GM23248 (cell line): ENCODE data around the gene PPP2R5D. TPM values are rescaled to one million over a fixed set of nuclear protein-coding genes. Genes with fewer than 3 reads are reported as not detected.

ENCODE experiments used
- DNase-seq: peaks from one replicate; pipeline ENCODE4 v3.0.0-alpha.2; 2015
- H2AFZ ChIP-seq: fragments of 200-600 bp; sonication (generic); 2 replicates; pipeline ENCODE4 v1.6.1; 2016; ENCODE audit warnings: antibody characterized with exemption
- H3F3A ChIP-seq: fragments of 200-600 bp; sonication (generic); 2 replicates; pipeline ENCODE4 v1.6.1; 2016; ENCODE audit warnings: mild to moderate bottlenecking, antibody characterized with exemption, mixed run types; ENCODE audit not compliant: insufficient read depth
- H3K27ac ChIP-seq: fragments of 200-600 bp; sonication (generic); 2 replicates; pipeline ENCODE4 v1.5.1; 2016; ENCODE audit warnings: mild to moderate bottlenecking
- H3K27me3 ChIP-seq: fragments of 200-600 bp; sonication (generic); replicated peaks from 2 replicates; pipeline ENCODE4 v1.6.1; 2016; ENCODE audit warnings: mild to moderate bottlenecking; ENCODE audit not compliant: insufficient read depth
- H3K36me3 ChIP-seq: fragments of 200-600 bp; sonication (generic); 2 replicates; pipeline ENCODE4 v1.6.1; 2016; ENCODE audit warnings: low read depth, mild to moderate bottlenecking
- H3K4me1 ChIP-seq: fragments of 200-600 bp; sonication (generic); 2 replicates; pipeline ENCODE4 v1.6.1; 2016; ENCODE audit warnings: mild to moderate bottlenecking; ENCODE audit not compliant: insufficient read depth
- H3K4me2 ChIP-seq: fragments of 200-600 bp; sonication (generic); one replicate; pipeline ENCODE4 v1.6.1; 2016; ENCODE audit warnings: mild to moderate bottlenecking; ENCODE audit not compliant: unreplicated experiment
- H3K4me3 ChIP-seq: fragments of 200-600 bp; sonication (generic); 2 replicates; pipeline ENCODE4 v1.5.1; 2016; ENCODE audit warnings: mild to moderate bottlenecking
- H3K79me2 ChIP-seq: fragments of 200-600 bp; sonication (generic); 2 replicates; pipeline ENCODE4 v1.6.1; 2016; ENCODE audit warnings: mild to moderate bottlenecking; ENCODE audit not compliant: insufficient read depth
- H3K9ac ChIP-seq: fragments of 200-600 bp; sonication (generic); 2 replicates; pipeline ENCODE4 v1.6.1; 2016; ENCODE audit warnings: mild to moderate bottlenecking
- H3K9me2 ChIP-seq: fragments of 200-600 bp; sonication (generic); 2 replicates; pipeline ENCODE4 v1.6.1; 2016; ENCODE audit warnings: mixed run types, mild to moderate bottlenecking, moderate library complexity; ENCODE audit not compliant: insufficient read depth
- H3K9me3 ChIP-seq: fragments of 200-600 bp; sonication (generic); one replicate; pipeline ENCODE4 v1.6.1; 2017; ENCODE audit warnings: low read depth
- H4K20me1 ChIP-seq: fragments of 200-600 bp; sonication (generic); 2 replicates; pipeline ENCODE4 v1.6.0; 2016; ENCODE audit not compliant: insufficient read depth
- EZH2 ChIP-seq: fragments of 200-600 bp; sonication (generic); IDR thresholded peaks from 2 replicates; pipeline ENCODE4 v1.6.1; 2018; ENCODE audit warnings: antibody characterized with exemption, mild to moderate bottlenecking; ENCODE audit not compliant: insufficient read depth, poor library complexity, severe bottlenecking
- EZH2phosphoT487 ChIP-seq: fragments of 200-600 bp; sonication (generic); IDR thresholded peaks from 2 replicates; pipeline ENCODE4 v1.6.1; 2018; ENCODE audit warnings: antibody characterized with exemption, moderate library complexity, mild to moderate bottlenecking, low read depth; ENCODE audit not compliant: insufficient read depth
- WGBS, 2 experiments: methylation state at CpG; one replicate each; pipeline ENCODE4 v1.1.6; 2015 to 2017; ENCODE audit warnings: low lambda C conversion rate in 2 of 2, low coverage in 1 of 2; ENCODE audit errors: missing lambda C conversion rate in 2 of 2; 5-methylcytosine and 5-hydroxymethylcytosine counted together
- in situ Hi-C: fragments of 300-500 bp; cut with MboI; formaldehyde crosslinking; loops from 2 replicates; pipeline ENCODE4 v1.15.0; 2020
- polyA plus RNA-seq: library from polyadenylated mRNA; unstranded; fragments of >200 nt; fragmentation: Nextera tagmentation; extraction: Ambion mirVana; gene quantifications from 2 replicates; pipeline ENCODE4 v1.2.1, GENCODE V29; 2016
- total RNA-seq: library from RNA; depleted of rRNA; stranded (reverse); fragments of >200 nt; shearing (Covaris generic); gene quantifications from 2 replicates; pipeline ENCODE4 v1.2.3, GENCODE V29; 2014

PPP2R5D gene
- total and polyA plus RNA-seq, 2 experiments from 2014 or later: 40.7 to 42.7 TPM

- in situ Hi-C loops: no loop called here
Observed at GRCh38 chr6:43045371-43045930, 61.1 kb downstream of the PPP2R5D start.

GRCh38 chr6:43047998-43048397 is 63.6 kb downstream of the PPP2R5D start:
- in situ Hi-C loops: no loop called here
- H3K27me3 ChIP-seq: no peaks in the 10 kb centered on the region
- peaks cover 24% of the 10 kb centered on the region for H3K4me1 ChIP-seq
- DNase-seq: no peak
- H3K36me3 ChIP-seq: peaks cover 19% of the 10 kb centered on the region; the same call in 1 of the 2 replicates
- WGBS, 2 experiments: 94 to 97% methylated on average over 7 of the region's 7 CpGs
- no peaks in the 10 kb centered on the region for H3F3A ChIP-seq
- H4K20me1 ChIP-seq: no peaks in the 10 kb centered on the region
- no peak overlapping the region for H3K4me2 ChIP-seq
- H3K27ac ChIP-seq: no peak overlapping the region
- no peaks in the 10 kb centered on the region for H3K9me2 ChIP-seq
- H3K79me2 ChIP-seq: peaks cover 31% of the 10 kb centered on the region
- no peak overlapping the region for H3K9ac ChIP-seq
- TF ChIP-seq EZH2: no peak
- TF ChIP-seq EZH2phosphoT487: no peak
- no peak overlapping the region for H3K4me3 ChIP-seq
- no peak overlapping the region for H2AFZ ChIP-seq
- H3K9me3 ChIP-seq: no peaks in the 10 kb centered on the region

More at GRCh38 chr6:43045371-43045930, 61.1 kb downstream of the PPP2R5D start:
- Histone ChIP-seq H3K4me3 (no peak overlapping the region), H2AFZ (no peak overlapping the region), H3K79me2 (peaks cover 5% of the 10 kb centered on the region), H3K27me3 (no peaks in the 10 kb centered on the region), H4K20me1 (no peaks in the 10 kb centered on the region), H3K9ac (no peak overlapping the region), H3F3A (no peaks in the 10 kb centered on the region), H3K9me2 (no peaks in the 10 kb centered on the region), H3K27ac (no peak overlapping the region), H3K4me2 (no peak overlapping the region), H3K9me3 (no peaks in the 10 kb centered on the region), H3K4me1 (peaks cover under 1% of the 10 kb centered on the region; the same call in 1 of the 2 replicates), H3K36me3 (peaks cover 26% of the 10 kb centered on the region; the same call in 1 of the 2 replicates)
- 87 to 92% methylated on average over 11 of the region's 11 CpGs for WGBS, 2 experiments
- TF ChIP-seq EZH2phosphoT487 (no peak), EZH2 (no peak)
- no peak for DNase-seq

- Histone ChIP-seq H3K9me2 (no peaks in the 10 kb centered on the region), H4K20me1 (no peaks in the 10 kb centered on the region), H3K79me2 (peaks cover 36% of the 10 kb centered on the region), H3K9me3 (no peaks in the 10 kb centered on the region), H3K9ac (peak overlapping the region; percentile 99; the same call in 1 of the 2 replicates), H3K36me3 (peaks cover 16% of the 10 kb centered on the region; the same call in 1 of the 2 replicates), H3K4me3 (no peak overlapping the region), H3K4me2 (no peak overlapping the region), H3K27me3 (no peaks in the 10 kb centered on the region), H3F3A (no peaks in the 10 kb centered on the region), H3K27ac (no peak overlapping the region), H2AFZ (no peak overlapping the region), H3K4me1 (peaks cover 24% of the 10 kb centered on the region)
- in situ Hi-C loops: no loop called here
- DNase-seq: no peak
- WGBS, 2 experiments: 91% methylated on average over 17 of the region's 17 CpGs
- TF ChIP-seq EZH2 (no peak), EZH2phosphoT487 (no peak)
Observed at GRCh38 chr6:43050981-43051380, 66.6 kb downstream of the PPP2R5D start.

- H3K27ac ChIP-seq: peak overlapping the region; percentile 93
- peak overlapping the region; percentile 99 for H3K9ac ChIP-seq
Observed at GRCh38 chr6:43052225-43052841, 68.0 kb downstream of the PPP2R5D start.

More at GRCh38 chr6:43052225-43052841, 68.0 kb downstream of the PPP2R5D start:
- DNase-seq: no peak
- Histone ChIP-seq H3K9me2 (no peaks in the 10 kb centered on the region), H3K4me2 (peak overlapping the region; percentile 99), H3F3A (no peaks in the 10 kb centered on the region), H3K4me1 (peaks cover 24% of the 10 kb centered on the region), H2AFZ (no peak overlapping the region), H3K4me3 (peak overlapping the region; percentile 93), H3K27me3 (no peaks in the 10 kb centered on the region), H3K9me3 (no peaks in the 10 kb centered on the region), H3K79me2 (peaks cover 42% of the 10 kb centered on the region), H4K20me1 (no peaks in the 10 kb centered on the region), H3K36me3 (peaks cover 16% of the 10 kb centered on the region; the same call in 1 of the 2 replicates)
- WGBS, 2 experiments: 82 to 83% methylated on average over 19 of the region's 19 CpGs
- no peak for TF ChIP-seq EZH2
- no peak for TF ChIP-seq EZH2phosphoT487
- in situ Hi-C loops: no loop called here
